IPS-18a (cell line): ENCODE measurements around the gene MLLT10.
"Not testable (repeated sequence)": the region's sequence is repeated elsewhere in the genome, so short reads cannot be mapped to it uniquely, and the experiment has no call there.

Experiments used
- H3K27ac ChIP-seq: one replicate; pipeline ENCODE4 v1.5.1; 2013; ENCODE audit warnings: low read length
- H3K27me3 ChIP-seq: one replicate; pipeline ENCODE4 v1.6.1; 2013; ENCODE audit warnings: mild to moderate bottlenecking, low read length; ENCODE audit not compliant: control insufficient read depth, insufficient read depth
- H3K36me3 ChIP-seq: one replicate; pipeline ENCODE4 v1.6.1; 2013; ENCODE audit warnings: low read depth, low read length; ENCODE audit not compliant: control insufficient read depth
- H3K4me1 ChIP-seq: one replicate; pipeline ENCODE4 v1.6.1; 2013; ENCODE audit warnings: low read depth, low read length; ENCODE audit not compliant: control insufficient read depth
- H3K4me3 ChIP-seq: one replicate; pipeline ENCODE4 v1.5.1; 2013; ENCODE audit warnings: low read length
- H3K9ac ChIP-seq: one replicate; pipeline ENCODE4 v1.6.1; 2013; ENCODE audit warnings: mild to moderate bottlenecking, low read length, moderate library complexity
- H3K9me3 ChIP-seq: one replicate; pipeline ENCODE4 v1.6.1; 2013; ENCODE audit warnings: low read depth, low read length; ENCODE audit not compliant: control insufficient read depth

MLLT10 gene

GRCh38 chr10:21535494-21535965 is 1.5 kb downstream of the MLLT10 start:
- Histone ChIP-seq H3K4me3 (peak overlapping the region; percentile 68), H3K27me3 (no peaks in the 10 kb centered on the region), H3K36me3 (peaks cover 22% of the 10 kb centered on the region), H3K9me3 (no peaks in the 10 kb centered on the region), H3K9ac (peak overlapping the region; percentile 51), H3K27ac (no peak overlapping the region), H3K4me1 (peaks cover 22% of the 10 kb centered on the region)

GRCh38 chr10:21535976-21536375 is 1.9 kb downstream of the MLLT10 start:
- H3K4me3 ChIP-seq: peak overlapping the region; percentile 68
- H3K36me3 ChIP-seq: peaks cover 26% of the 10 kb centered on the region
- not testable (repeated sequence) for H3K27ac ChIP-seq

GRCh38 chr10:21536874-21537273 is 2.8 kb downstream of the MLLT10 start:
- Histone ChIP-seq H3K27ac (no peak overlapping the region), H3K9me3 (no peaks in the 10 kb centered on the region), H3K4me1 (peaks cover 16% of the 10 kb centered on the region), H3K36me3 (peaks cover 35% of the 10 kb centered on the region), H3K9ac (no peak overlapping the region), H3K27me3 (no peaks in the 10 kb centered on the region), H3K4me3 (no peak overlapping the region)

More at GRCh38 chr10:21535976-21536375, 1.9 kb downstream of the MLLT10 start:
- H3K9me3 ChIP-seq, H3K9ac ChIP-seq, H3K27me3 ChIP-seq: not testable (repeated sequence)
- peaks cover 18% of the 10 kb centered on the region for H3K4me1 ChIP-seq

- peaks cover 67% of the 10 kb centered on the region for H3K36me3 ChIP-seq
- H3K27me3 ChIP-seq: not testable (repeated sequence)
Measured at GRCh38 chr10:21540701-21541100, 6.7 kb downstream of the MLLT10 start.

GRCh38 chr10:21547246-21547645 is 13.2 kb downstream of the MLLT10 start:
- no peaks in the 10 kb centered on the region for H3K9me3 ChIP-seq
- no peaks in the 10 kb centered on the region for H3K27me3 ChIP-seq
- H3K4me1 ChIP-seq: no peaks in the 10 kb centered on the region
- H3K9ac ChIP-seq: no peak overlapping the region
- peaks cover 63% of the 10 kb centered on the region for H3K36me3 ChIP-seq
- no peak overlapping the region for H3K4me3 ChIP-seq
- H3K27ac ChIP-seq: no peak overlapping the region

More at GRCh38 chr10:21540701-21541100, 6.7 kb downstream of the MLLT10 start:
- H3K9ac ChIP-seq, H3K4me3 ChIP-seq, H3K27ac ChIP-seq, H3K9me3 ChIP-seq, H3K4me1 ChIP-seq: not testable (repeated sequence)

- H3K4me3 ChIP-seq: no peak overlapping the region
- H3K27me3 ChIP-seq: no peaks in the 10 kb centered on the region
- no peaks in the 10 kb centered on the region for H3K9me3 ChIP-seq
- no peak overlapping the region for H3K9ac ChIP-seq
- H3K4me1 ChIP-seq: no peaks in the 10 kb centered on the region
- peaks cover 57% of the 10 kb centered on the region for H3K36me3 ChIP-seq
- H3K27ac ChIP-seq: no peak overlapping the region
Measured at GRCh38 chr10:21552638-21553037, 18.6 kb downstream of the MLLT10 start.

- no peaks in the 10 kb centered on the region for H3K9me3 ChIP-seq
- no peak overlapping the region for H3K27ac ChIP-seq
- H3K4me1 ChIP-seq: no peaks in the 10 kb centered on the region
- H3K36me3 ChIP-seq: peaks cover 48% of the 10 kb centered on the region
- no peak overlapping the region for H3K4me3 ChIP-seq
- no peak overlapping the region for H3K9ac ChIP-seq
- no peaks in the 10 kb centered on the region for H3K27me3 ChIP-seq
Measured at GRCh38 chr10:21556527-21556926, 22.5 kb downstream of the MLLT10 start.

GRCh38 chr10:21558984-21559383 is 25.0 kb downstream of the MLLT10 start:
- H3K27ac ChIP-seq, H3K9me3 ChIP-seq, H3K4me1 ChIP-seq, H3K27me3 ChIP-seq, H3K4me3 ChIP-seq, H3K9ac ChIP-seq: not testable (repeated sequence)
- H3K36me3 ChIP-seq: peaks cover 31% of the 10 kb centered on the region

GRCh38 chr10:21570761-21571521 is 36.9 kb downstream of the MLLT10 start:
- Histone ChIP-seq H3K4me1 (peaks cover 4% of the 10 kb centered on the region), H3K4me3 (no peak overlapping the region), H3K27ac (no peak overlapping the region), H3K9me3 (no peaks in the 10 kb centered on the region), H3K27me3 (no peaks in the 10 kb centered on the region), H3K36me3 (peaks cover 5% of the 10 kb centered on the region), H3K9ac (no peak overlapping the region)

- Histone ChIP-seq H3K9me3 (no peaks in the 10 kb centered on the region), H3K27ac (no peak overlapping the region), H3K4me1 (peaks cover 4% of the 10 kb centered on the region), H3K27me3 (no peaks in the 10 kb centered on the region), H3K9ac (no peak overlapping the region), H3K4me3 (no peak overlapping the region), H3K36me3 (peaks cover 5% of the 10 kb centered on the region)
Measured at GRCh38 chr10:21572578-21572977, 38.5 kb downstream of the MLLT10 start.

GRCh38 chr10:21574514-21574913 is 40.5 kb downstream of the MLLT10 start:
- H3K27ac ChIP-seq, H3K9ac ChIP-seq, H3K36me3 ChIP-seq, H3K27me3 ChIP-seq, H3K4me1 ChIP-seq, H3K9me3 ChIP-seq, H3K4me3 ChIP-seq: not testable (repeated sequence)

- H3K4me1 ChIP-seq: no peaks in the 10 kb centered on the region
- no peaks in the 10 kb centered on the region for H3K9me3 ChIP-seq
- no peak overlapping the region for H3K9ac ChIP-seq
- no peaks in the 10 kb centered on the region for H3K36me3 ChIP-seq
- no peak overlapping the region for H3K4me3 ChIP-seq
- no peak overlapping the region for H3K27ac ChIP-seq
- no peaks in the 10 kb centered on the region for H3K27me3 ChIP-seq
Measured at GRCh38 chr10:21579291-21579690, 45.3 kb downstream of the MLLT10 start.
